ENCODE results near the gene RTP2. TPM values are rescaled to one million over a fixed set of nuclear protein-coding genes. Genes with fewer than 3 reads are reported as not detected.
"Not testable (repeated sequence)": the region's sequence is repeated elsewhere in the genome, so short reads cannot be mapped to it uniquely, and the experiment has no call there.

Gene RTP2
- total RNA-seq, 1 donor: not detected

DNA sequence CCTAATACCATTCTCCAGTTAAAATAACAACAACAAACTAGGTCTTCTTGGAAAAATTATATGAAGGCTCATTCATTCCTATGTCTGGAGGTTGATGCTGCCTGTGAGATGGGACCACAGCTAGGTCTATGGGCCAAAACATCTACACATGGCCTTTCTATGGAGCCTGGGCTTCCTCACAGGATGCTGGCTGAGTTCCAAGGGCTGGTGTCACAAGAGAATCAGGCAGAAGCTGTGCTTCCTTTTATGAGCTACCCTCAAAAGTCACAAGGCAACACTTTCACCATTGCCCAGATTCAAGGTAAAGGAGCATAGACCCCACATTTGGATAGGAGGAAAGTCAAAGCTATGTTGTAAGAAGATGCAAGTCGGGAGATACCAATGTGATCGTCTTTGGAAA lies 4.6 kb upstream of the RTP2 start:
- Histone ChIP-seq H3K27me3 (ENCODE audit: insufficient read depth, low read length) (no peaks in the 10 kb centered on the region), H3K4me1 (ENCODE audit: insufficient read depth, low read length) (no peaks in the 10 kb centered on the region), H3K4me3 (ENCODE audit: low read length) (no peak overlapping the region), H3K9me3 (ENCODE audit: low read depth, low read length) (no peaks in the 10 kb centered on the region)

DNA sequence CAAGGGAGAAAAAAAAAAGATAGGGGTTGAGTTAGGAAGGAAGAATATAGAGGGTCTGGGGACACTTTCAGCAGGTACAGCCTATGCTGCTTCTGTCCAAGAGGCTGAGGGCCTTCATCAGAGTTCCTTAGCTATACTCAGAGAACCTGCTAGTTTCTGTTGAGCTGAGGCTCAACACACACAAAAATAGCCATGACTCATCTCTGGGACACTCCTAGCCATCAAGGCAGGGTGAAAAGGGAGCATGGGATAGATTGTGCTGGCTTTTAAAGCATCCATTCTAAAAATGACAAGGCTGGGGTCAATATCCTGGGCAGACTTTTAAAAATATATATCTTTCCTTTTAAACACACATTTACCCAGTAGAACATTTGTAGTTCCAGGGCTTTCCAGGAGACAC lies 2.8 kb upstream of the RTP2 start:
- H3K27me3 ChIP-seq (ENCODE audit: insufficient read depth, low read length): no peaks in the 10 kb centered on the region
- no peaks in the 10 kb centered on the region for H3K9me3 ChIP-seq (ENCODE audit: low read depth, low read length)

DNA sequence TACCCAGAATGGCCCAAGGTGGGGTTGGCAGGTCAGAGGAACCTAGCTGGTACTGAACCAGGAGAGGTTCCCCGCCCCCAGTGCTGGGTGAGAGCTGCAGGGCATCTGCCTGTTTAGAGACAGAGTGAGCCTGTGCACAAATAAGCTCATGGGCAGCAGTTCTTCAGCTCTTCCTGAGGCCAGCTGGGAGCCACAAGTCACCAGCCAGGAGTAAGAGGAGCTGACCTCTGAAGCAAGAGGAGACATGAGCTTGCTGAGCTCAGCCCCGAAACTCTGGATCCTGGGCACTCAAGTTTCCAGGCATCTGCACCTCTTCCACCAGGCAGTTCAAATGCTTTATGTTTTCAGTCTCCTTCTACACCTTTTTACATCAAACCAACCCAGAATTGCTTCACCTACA lies 2.1 kb downstream of the RTP2 start:
- Histone ChIP-seq H3K4me1 (ENCODE audit: insufficient read depth, low read length) (no peaks in the 10 kb centered on the region), H3K9me3 (ENCODE audit: low read depth, low read length) (no peaks in the 10 kb centered on the region), H3K27me3 (ENCODE audit: insufficient read depth, low read length) (no peaks in the 10 kb centered on the region), H3K4me3 (ENCODE audit: low read length) (no peak overlapping the region)

More for the DNA sequence above, 2.8 kb upstream of the RTP2 start:
- H3K4me1 ChIP-seq (ENCODE audit: insufficient read depth, low read length): no peaks in the 10 kb centered on the region
- no peak overlapping the region for H3K4me3 ChIP-seq (ENCODE audit: low read length)

DNA sequence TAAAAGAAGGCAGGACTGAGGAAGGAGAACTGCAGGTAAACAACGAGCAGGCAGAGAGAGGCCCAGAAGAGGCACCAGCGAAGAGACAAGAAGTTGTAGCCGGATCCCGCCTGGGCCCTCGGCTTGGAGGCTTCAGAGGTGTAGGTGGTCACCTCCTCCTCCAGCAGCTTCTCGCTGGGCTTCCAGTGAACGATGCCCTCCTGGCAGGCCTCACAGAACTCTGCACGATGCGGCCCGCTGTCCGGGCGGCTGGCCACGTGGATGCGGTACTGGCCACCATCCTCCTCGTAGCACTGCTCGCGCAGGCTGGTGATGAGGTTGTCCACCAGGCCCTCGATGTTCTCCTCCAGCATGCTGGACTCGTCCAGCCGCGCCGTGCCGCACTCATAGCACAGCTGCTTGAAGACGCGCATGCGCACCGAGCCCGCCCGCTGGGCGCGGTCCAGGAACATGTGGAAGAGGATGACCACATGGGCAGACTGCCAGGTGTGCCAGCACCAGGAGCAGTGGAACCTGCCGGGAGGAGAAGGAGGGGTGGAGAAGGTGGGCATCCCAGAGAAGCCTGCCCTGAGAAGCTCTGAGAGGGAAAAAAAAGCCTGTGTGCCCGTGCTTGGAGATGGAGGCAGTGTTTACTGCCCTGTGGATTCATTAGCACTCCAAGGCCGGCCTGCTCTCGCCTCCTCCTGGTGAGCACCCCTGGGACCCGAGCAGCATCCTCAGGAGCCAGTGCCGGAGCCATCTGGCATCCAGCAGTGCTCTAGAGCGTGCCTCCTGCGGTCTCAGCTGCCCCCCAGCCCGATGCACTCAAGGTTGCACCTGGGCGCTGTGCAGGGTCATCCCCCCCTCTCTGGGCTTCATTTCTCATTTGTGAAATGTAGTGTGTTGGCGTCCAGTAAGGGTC lies 3.6 kb downstream of the RTP2 start:
- Histone ChIP-seq H3K27me3 (ENCODE audit: insufficient read depth, low read length) (no peaks in the 10 kb centered on the region), H3K4me3 (ENCODE audit: low read length) (no peak overlapping the region), H3K9me3 (ENCODE audit: low read depth, low read length) (no peaks in the 10 kb centered on the region), H3K4me1 (ENCODE audit: insufficient read depth, low read length) (no peaks in the 10 kb centered on the region)

DNA sequence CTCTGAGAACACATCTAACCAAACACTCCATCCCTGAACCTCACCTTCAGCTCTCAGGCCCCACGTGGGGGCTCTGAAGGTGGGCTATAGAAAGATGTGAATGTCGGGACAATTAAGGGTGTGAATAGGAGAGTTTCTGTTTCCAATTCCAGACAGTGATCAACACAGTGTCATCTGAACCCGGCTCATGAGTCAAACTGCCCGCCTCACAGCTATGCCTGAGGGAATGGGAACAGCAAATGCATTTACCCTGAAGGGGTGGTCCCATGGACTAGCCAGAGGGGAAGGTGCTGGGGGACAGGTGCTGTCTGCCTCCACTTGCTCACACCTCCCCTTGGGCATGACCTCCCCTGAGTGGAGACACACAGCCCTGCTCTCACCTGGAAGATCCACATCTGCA lies 6.3 kb downstream of the RTP2 start:
- Histone ChIP-seq H3K9me3 (ENCODE audit: low read depth, low read length) (no peaks in the 10 kb centered on the region), H3K4me1 (ENCODE audit: insufficient read depth, low read length) (no peaks in the 10 kb centered on the region)

DNA sequence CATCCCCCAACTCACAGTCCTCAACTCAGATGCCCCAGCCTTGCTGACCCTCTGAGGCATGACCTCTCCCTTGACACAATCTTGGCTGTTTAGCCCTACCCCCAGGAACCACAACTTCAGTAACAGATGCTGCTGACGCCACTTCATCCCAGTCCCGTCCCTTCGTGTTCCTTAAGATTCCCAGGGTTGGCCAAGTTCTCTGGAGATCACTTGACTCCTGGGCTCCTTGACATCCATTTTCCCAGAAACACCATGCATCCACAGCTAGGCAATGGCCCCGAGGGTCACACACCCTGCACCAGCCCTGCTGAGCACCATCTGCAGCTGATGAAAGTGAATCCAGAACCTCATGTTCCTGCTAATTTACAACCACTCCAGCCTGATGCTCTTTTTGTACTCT lies 6.9 kb downstream of the RTP2 start:
- no peaks in the 10 kb centered on the region for H3K4me1 ChIP-seq (ENCODE audit: insufficient read depth, low read length)
- H3K9me3 ChIP-seq (ENCODE audit: low read depth, low read length): no peaks in the 10 kb centered on the region
- H3K4me3 ChIP-seq (ENCODE audit: low read length): no peak overlapping the region
- no peaks in the 10 kb centered on the region for H3K27me3 ChIP-seq (ENCODE audit: insufficient read depth, low read length)

More for the DNA sequence above, 6.3 kb downstream of the RTP2 start:
- H3K4me3 ChIP-seq (ENCODE audit: low read length): no peak overlapping the region
- H3K27me3 ChIP-seq (ENCODE audit: insufficient read depth, low read length): no peaks in the 10 kb centered on the region

DNA sequence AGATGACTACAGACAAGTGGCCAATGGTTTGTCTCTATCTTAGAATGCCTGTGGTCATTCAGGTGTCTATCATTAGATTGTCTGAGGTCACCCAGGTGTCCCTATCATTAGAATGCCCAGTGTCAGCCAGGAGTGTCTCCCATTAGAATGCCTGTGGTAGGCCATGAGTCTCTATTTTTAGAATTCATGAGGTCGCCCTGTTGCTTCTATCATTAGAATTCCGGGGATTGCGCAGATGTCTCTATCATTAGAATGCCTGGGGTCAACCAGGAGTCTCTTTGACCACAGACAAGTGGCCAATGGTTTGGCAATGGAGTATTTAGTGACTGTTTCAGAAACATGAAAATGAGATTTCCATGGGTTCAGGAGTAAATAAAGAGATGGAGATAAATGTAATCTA lies 7.6 kb downstream of the RTP2 start:
- H3K9me3 ChIP-seq (ENCODE audit: low read depth, low read length): no peaks in the 10 kb centered on the region
- H3K27me3 ChIP-seq (ENCODE audit: insufficient read depth, low read length): peaks cover 3% of the 10 kb centered on the region
- no peaks in the 10 kb centered on the region for H3K4me1 ChIP-seq (ENCODE audit: insufficient read depth, low read length)
- no peak overlapping the region for H3K4me3 ChIP-seq (ENCODE audit: low read length)

DNA sequence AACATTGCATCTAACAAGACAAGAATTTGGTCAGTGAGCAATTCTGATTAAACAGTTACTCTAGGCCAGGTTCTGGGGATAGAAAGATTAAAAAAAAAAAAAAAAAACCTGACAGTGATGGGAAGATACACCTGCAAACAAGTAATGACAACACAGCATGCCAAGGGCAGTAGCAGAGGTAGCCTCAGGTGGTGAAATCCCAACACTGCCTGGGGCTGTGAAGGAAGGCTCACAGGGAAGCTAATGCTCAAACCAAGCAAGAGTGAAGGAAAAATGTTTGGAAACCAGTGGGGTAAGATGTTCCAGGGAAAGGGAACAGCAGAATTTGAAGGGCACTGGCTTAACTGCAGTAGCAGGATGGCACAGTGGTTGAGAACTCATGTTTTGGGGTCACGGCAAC lies 8.9 kb downstream of the RTP2 start:
- Histone ChIP-seq H3K27me3 (ENCODE audit: insufficient read depth, low read length) (peaks cover 8% of the 10 kb centered on the region), H3K9me3 (ENCODE audit: low read depth, low read length) (no peaks in the 10 kb centered on the region), H3K4me3 (ENCODE audit: low read length) (no peak overlapping the region), H3K4me1 (ENCODE audit: insufficient read depth, low read length) (no peaks in the 10 kb centered on the region)

DNA sequence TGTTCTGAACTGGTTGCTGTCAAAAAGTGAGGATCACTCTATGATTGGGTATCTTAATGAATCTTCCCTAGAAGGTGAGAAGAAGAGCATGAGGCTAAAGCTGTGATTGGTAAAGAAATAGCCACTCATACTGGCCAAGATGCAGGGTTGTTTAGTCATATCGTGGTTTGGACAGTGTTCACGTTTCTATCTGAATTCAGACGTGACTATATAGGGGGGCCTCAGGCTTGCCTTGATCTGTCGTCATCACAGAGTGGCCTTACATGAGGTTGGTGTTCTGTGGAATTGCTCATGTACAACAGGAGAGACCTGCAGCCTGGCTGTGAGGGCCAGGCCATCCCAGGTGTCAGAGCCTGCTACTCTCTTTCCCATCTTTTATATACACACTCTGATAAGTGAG lies 12.4 kb downstream of the RTP2 start:
- Histone ChIP-seq H3K4me3 (ENCODE audit: low read length) (no peak overlapping the region), H3K9me3 (ENCODE audit: low read depth, low read length) (no peaks in the 10 kb centered on the region), H3K27me3 (ENCODE audit: insufficient read depth, low read length) (peaks cover 12% of the 10 kb centered on the region), H3K4me1 (ENCODE audit: insufficient read depth, low read length) (no peaks in the 10 kb centered on the region)

DNA sequence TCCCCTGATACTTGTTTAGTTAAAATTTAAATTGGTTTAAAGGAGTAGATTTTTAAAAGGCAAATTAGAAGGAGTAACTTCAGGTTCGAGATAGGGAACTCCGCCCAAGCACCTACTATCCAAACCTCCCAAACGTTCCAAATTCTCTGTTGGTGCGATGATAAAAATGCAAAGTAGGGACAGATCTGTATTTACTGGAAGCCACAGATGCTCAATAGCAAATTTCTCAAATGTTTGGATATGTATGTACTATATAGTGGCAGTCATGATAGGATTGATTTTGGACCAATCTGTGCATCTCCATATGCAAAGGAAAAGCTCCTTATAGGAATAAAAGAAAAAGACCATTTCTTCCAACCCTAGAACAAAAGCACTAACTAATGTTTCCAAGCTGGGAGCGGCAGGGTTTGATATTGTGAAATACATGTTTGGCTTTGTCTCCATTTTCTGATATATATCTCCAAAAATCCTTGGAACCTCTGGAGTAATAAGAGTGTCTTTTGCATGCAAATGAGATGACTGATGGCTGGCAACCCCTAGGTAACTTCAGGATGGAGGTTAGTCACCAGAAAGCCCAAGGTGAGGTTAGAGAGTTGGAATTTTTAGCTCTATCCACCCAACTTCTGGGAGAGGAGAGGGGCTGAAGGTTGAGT lies 15.6 kb downstream of the RTP2 start:
- Histone ChIP-seq H3K4me3 (ENCODE audit: low read length) (no peak overlapping the region), H3K4me1 (ENCODE audit: insufficient read depth, low read length) (no peaks in the 10 kb centered on the region), H3K27me3 (ENCODE audit: insufficient read depth, low read length) (peaks cover 12% of the 10 kb centered on the region), H3K9me3 (ENCODE audit: low read depth, low read length) (no peaks in the 10 kb centered on the region)

DNA sequence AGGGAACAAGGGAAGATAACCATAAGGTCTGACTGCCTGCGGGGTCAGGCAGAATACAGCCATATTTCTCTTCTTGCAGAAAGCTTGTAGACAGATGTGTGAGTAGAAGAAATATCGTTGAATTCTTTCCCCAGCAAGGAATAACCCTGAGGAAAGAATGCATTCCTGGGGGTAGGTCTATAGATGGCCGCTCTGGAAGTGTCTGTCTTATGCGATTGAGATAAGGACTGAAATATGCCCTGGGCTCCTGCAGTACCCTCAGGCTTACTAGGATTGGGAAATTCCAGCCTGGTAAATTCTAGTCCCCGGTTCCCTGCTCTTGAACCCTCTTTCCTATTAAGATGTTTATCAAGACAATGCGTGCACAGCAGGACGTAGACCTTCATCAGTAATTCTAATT lies 16.4 kb downstream of the RTP2 start:
- no peaks in the 10 kb centered on the region for H3K9me3 ChIP-seq (ENCODE audit: low read depth, low read length)
- peaks cover 12% of the 10 kb centered on the region for H3K27me3 ChIP-seq (ENCODE audit: insufficient read depth, low read length)
- H3K4me1 ChIP-seq (ENCODE audit: insufficient read depth, low read length): no peaks in the 10 kb centered on the region
- H3K4me3 ChIP-seq (ENCODE audit: low read length): no peak overlapping the region

DNA sequence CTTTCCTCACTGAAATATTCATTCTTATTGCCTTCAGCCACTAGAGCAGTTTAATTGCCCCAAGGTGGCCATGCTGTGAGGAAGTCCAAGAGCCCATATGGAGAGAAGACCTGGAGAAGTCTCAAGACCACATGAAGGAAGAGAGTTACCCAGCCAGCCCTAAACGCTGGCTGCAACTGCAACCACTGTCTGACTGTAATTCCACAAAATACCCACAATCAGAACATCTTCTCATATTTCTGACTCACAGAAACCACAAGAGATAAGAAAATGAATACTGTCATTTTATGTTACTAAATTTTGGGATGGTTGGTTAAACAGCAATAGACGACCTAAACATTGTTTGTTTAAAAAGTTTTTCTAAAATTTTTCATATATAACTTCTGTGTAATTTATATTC lies 17.5 kb downstream of the RTP2 start:
- H3K9me3 ChIP-seq (ENCODE audit: low read depth, low read length): no peaks in the 10 kb centered on the region
- no peak overlapping the region for H3K4me3 ChIP-seq (ENCODE audit: low read length)
- peaks cover 10% of the 10 kb centered on the region for H3K27me3 ChIP-seq (ENCODE audit: insufficient read depth, low read length)
- H3K4me1 ChIP-seq (ENCODE audit: insufficient read depth, low read length): no peaks in the 10 kb centered on the region

DNA sequence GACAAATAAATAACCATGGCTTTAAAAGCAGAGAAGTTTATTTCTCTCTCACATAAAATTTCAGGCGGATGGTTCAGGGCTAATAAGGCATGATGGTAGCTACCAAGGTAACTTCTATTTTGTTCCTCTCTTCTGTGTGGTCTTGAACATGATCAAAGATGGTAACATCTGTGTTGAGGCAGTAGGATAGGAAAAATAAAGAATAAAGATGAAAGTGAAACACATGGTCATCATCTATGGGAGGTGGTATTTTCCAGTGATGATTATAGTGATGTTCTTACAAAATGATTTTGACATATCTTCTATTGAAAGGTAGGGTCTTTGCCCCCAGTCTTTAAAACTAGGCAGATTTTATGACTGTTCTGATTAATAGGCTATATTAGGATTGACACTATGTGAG lies 17.9 kb downstream of the RTP2 start:
- Histone ChIP-seq H3K4me1 (ENCODE audit: insufficient read depth, low read length) (no peaks in the 10 kb centered on the region), H3K4me3 (ENCODE audit: low read length) (no peak overlapping the region), H3K27me3 (ENCODE audit: insufficient read depth, low read length) (peaks cover 6% of the 10 kb centered on the region), H3K9me3 (ENCODE audit: low read depth, low read length) (no peaks in the 10 kb centered on the region)

DNA sequence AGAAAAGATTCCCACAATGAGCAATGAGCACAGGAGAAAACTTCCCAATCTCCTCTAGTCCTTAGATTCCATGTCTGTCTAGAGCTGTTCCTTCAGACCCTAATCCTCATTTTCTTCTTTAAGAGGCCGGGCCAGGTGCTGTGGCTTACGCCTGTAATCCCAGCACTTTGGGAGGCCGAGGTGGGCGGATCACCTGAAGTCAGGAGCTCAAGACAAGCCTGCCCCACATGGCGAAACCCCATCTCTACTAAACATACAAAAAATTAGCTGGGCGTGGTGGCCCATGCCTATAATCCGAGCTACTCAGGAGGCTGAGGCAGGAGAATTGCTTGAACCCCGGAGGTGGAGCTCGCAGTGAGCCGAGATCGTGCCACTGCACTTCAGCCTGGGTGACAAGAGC lies 20.6 kb downstream of the RTP2 start:
- not testable (repeated sequence) for H3K4me3 ChIP-seq (ENCODE audit: low read length); H3K9me3 ChIP-seq (ENCODE audit: low read depth, low read length); H3K4me1 ChIP-seq (ENCODE audit: insufficient read depth, low read length)
- peaks cover 10% of the 10 kb centered on the region for H3K27me3 ChIP-seq (ENCODE audit: insufficient read depth, low read length)

DNA sequence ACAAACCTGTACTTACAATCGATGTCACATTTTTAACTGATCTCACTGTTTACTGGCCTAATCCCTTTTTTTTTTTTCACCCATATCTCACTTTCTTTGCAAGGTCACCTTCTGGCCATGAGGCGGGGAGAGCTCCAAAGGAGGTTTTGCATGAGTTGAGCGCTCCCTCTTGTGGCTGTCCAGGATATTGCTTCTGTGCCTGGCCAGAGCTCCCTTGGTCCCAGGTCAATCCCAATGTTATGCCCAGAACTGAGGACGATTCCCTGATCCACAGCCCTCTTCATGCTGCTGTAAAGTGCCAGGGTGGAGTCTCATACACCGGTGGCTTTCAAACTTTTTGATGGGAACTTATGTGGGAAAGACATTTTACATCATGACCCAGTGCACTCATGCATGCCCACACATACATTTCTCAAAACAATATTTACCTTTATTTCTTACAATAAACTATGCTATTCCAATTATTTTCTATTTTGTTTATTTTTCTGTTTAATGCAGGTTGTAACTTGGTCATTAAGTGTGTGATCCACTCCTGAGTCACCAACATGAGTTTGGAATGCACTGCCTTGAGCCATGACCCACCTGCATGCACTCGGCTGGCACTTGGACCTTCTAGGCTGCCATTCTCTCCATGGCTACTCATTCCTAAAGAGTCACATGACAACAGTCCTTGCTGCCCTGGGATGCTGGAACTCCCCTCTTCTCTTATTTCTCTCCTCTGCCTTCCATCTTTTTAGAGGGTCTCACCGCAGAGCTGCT lies 22.5 kb downstream of the RTP2 start:
- Histone ChIP-seq H3K4me3 (ENCODE audit: low read length) (no peak overlapping the region), H3K27me3 (ENCODE audit: insufficient read depth, low read length) (peaks cover 11% of the 10 kb centered on the region), H3K4me1 (ENCODE audit: insufficient read depth, low read length) (no peaks in the 10 kb centered on the region), H3K9me3 (ENCODE audit: low read depth, low read length) (no peaks in the 10 kb centered on the region)
